ENCODE results near the gene MMP2.

The MMP2 gene

GRCh38 chr16:55439101-55439690, 39.8 kb upstream of the MMP2 start:
- Histone ChIP-seq H3K27me3 (ENCODE audit: insufficient read depth, low read length) (no peaks in the 10 kb centered on the region), H4K91ac (ENCODE audit: low read depth, low read length) (no peak overlapping the region), H3K4me2 (ENCODE audit: low read length) (no peak overlapping the region), H2AK5ac (ENCODE audit: low read length) (no peak overlapping the region), H2BK120ac (ENCODE audit: insufficient read depth, low read length, poor library complexity) (no peak overlapping the region), H4K8ac (ENCODE audit: low read depth, low read length) (no peak overlapping the region), H2AFZ (ENCODE audit: insufficient read depth, low read length, poor library complexity) (no peak overlapping the region), H2BK12ac (ENCODE audit: low read length) (no peak overlapping the region), H3K4ac (ENCODE audit: low read depth, low read length) (no peak overlapping the region), H3K27ac (ENCODE audit: low read depth, low read length) (no peak overlapping the region), H3K36me3 (ENCODE audit: control insufficient read depth in 1 of 2, insufficient read depth in 2 of 2, low read length in 2 of 2) (no peaks in the 10 kb centered on the region), H3K9me3 (ENCODE audit: insufficient read depth, low read depth, low read length) (no peaks in the 10 kb centered on the region), H2BK5ac (ENCODE audit: low read depth, low read length, poor library complexity) (no peak overlapping the region), H3K79me1 (ENCODE audit: low read length) (no peaks in the 10 kb centered on the region), H3K4me1 (ENCODE audit: control insufficient read depth in 1 of 2, insufficient read depth in 2 of 2, low read length in 2 of 2) (no peaks in the 10 kb centered on the region), H3K23ac (ENCODE audit: low read length) (no peak overlapping the region), H3K14ac (ENCODE audit: low read length) (no peak overlapping the region), H3K4me3 (ENCODE audit: low read depth, low read length) (no peak overlapping the region), H3K18ac (ENCODE audit: low read length) (no peak overlapping the region), H3K79me2 (ENCODE audit: control insufficient read depth, insufficient read depth, low read length, poor library complexity) (no peaks in the 10 kb centered on the region), H3K9ac (ENCODE audit: low read length) (no peak overlapping the region), H4K12ac (ENCODE audit: low read depth, low read length) (no peak overlapping the region)
- no peak for DNase-seq
- no CpG with 5 or more reads among the region's 6 CpGs for WGBS (ENCODE audit: extremely low coverage, insufficient coverage, insufficient read length)

- Histone ChIP-seq H3K9ac (ENCODE audit: low read length) (no peak overlapping the region), H2AFZ (ENCODE audit: insufficient read depth, low read length, poor library complexity) (no peak overlapping the region), H2BK12ac (ENCODE audit: low read length) (no peak overlapping the region), H4K8ac (ENCODE audit: low read depth, low read length) (no peak overlapping the region), H3K4me1 (ENCODE audit: control insufficient read depth in 1 of 2, insufficient read depth in 2 of 2, low read length in 2 of 2) (peaks cover 0 to 3% of the 10 kb centered on the region in 2 experiments), H3K79me2 (ENCODE audit: control insufficient read depth, insufficient read depth, low read length, poor library complexity) (no peaks in the 10 kb centered on the region), H2BK5ac (ENCODE audit: low read depth, low read length, poor library complexity) (no peak overlapping the region), H4K91ac (ENCODE audit: low read depth, low read length) (no peak overlapping the region), H3K23ac (ENCODE audit: low read length) (peak overlapping the region; percentile 6), H3K4me3 (ENCODE audit: low read depth, low read length) (no peak overlapping the region), H3K79me1 (ENCODE audit: low read length) (no peaks in the 10 kb centered on the region), H3K27me3 (ENCODE audit: insufficient read depth, low read length) (no peaks in the 10 kb centered on the region), H3K18ac (ENCODE audit: low read length) (no peak overlapping the region), H3K27ac (ENCODE audit: low read depth, low read length) (no peak overlapping the region), H3K4ac (ENCODE audit: low read depth, low read length) (no peak overlapping the region), H4K12ac (ENCODE audit: low read depth, low read length) (no peak overlapping the region), H2BK120ac (ENCODE audit: insufficient read depth, low read length, poor library complexity) (no peak overlapping the region), H2AK5ac (ENCODE audit: low read length) (no peak overlapping the region), H3K14ac (ENCODE audit: low read length) (no peak overlapping the region), H3K36me3 (ENCODE audit: control insufficient read depth in 1 of 2, insufficient read depth in 2 of 2, low read length in 2 of 2) (no peaks in the 10 kb centered on the region), H3K9me3 (ENCODE audit: insufficient read depth, low read depth, low read length) (no peaks in the 10 kb centered on the region), H3K4me2 (ENCODE audit: low read length) (no peak overlapping the region)
- WGBS (ENCODE audit: extremely low coverage, insufficient coverage, insufficient read length): 67% methylated on average over 3 of the region's 11 CpGs
- DNase-seq: no peak
These were observed 35.3 kb upstream of the MMP2 start for GRCh38 chr16:55443434-55444346.

- H3K18ac ChIP-seq (ENCODE audit: low read length): no peak overlapping the region
- H3K4me3 ChIP-seq (ENCODE audit: low read depth, low read length): no peak overlapping the region
- H4K12ac ChIP-seq (ENCODE audit: low read depth, low read length): no peak overlapping the region
- H3K27ac ChIP-seq (ENCODE audit: low read depth, low read length): no peak overlapping the region
- DNase-seq: peak; percentile 32 to 45
- H3K79me1 ChIP-seq (ENCODE audit: low read length): no peaks in the 10 kb centered on the region
- no peak overlapping the region for H3K23ac ChIP-seq (ENCODE audit: low read length)
- H3K4me2 ChIP-seq (ENCODE audit: low read length): no peak overlapping the region
- no peak overlapping the region for H2BK120ac ChIP-seq (ENCODE audit: insufficient read depth, low read length, poor library complexity)
- H2AFZ ChIP-seq (ENCODE audit: insufficient read depth, low read length, poor library complexity): no peak overlapping the region
- peaks cover 0 to 3% of the 10 kb centered on the region in 2 experiments for H3K4me1 ChIP-seq (ENCODE audit: control insufficient read depth in 1 of 2, insufficient read depth in 2 of 2, low read length in 2 of 2)
- no peak overlapping the region for H2BK12ac ChIP-seq (ENCODE audit: low read length)
- H2BK5ac ChIP-seq (ENCODE audit: low read depth, low read length, poor library complexity): no peak overlapping the region
- no peak overlapping the region for H3K9ac ChIP-seq (ENCODE audit: low read length)
- H2AK5ac ChIP-seq (ENCODE audit: low read length): no peak overlapping the region
- no peaks in the 10 kb centered on the region for H3K79me2 ChIP-seq (ENCODE audit: control insufficient read depth, insufficient read depth, low read length, poor library complexity)
- WGBS (ENCODE audit: extremely low coverage, insufficient coverage, insufficient read length): no CpG with 5 or more reads among the region's 8 CpGs
- H3K27me3 ChIP-seq (ENCODE audit: insufficient read depth, low read length): no peaks in the 10 kb centered on the region
- H3K4ac ChIP-seq (ENCODE audit: low read depth, low read length): no peak overlapping the region
- H3K36me3 ChIP-seq (ENCODE audit: control insufficient read depth in 1 of 2, insufficient read depth in 2 of 2, low read length in 2 of 2): no peaks in the 10 kb centered on the region
- no peak overlapping the region for H4K91ac ChIP-seq (ENCODE audit: low read depth, low read length)
- H4K8ac ChIP-seq (ENCODE audit: low read depth, low read length): no peak overlapping the region
- H3K14ac ChIP-seq (ENCODE audit: low read length): no peak overlapping the region
- no peaks in the 10 kb centered on the region for H3K9me3 ChIP-seq (ENCODE audit: insufficient read depth, low read depth, low read length)
These were observed 34.1 kb upstream of the MMP2 start for GRCh38 chr16:55444754-55445485.

- no peak overlapping the region for H4K91ac ChIP-seq (ENCODE audit: low read depth, low read length)
These were observed 31.8 kb upstream of the MMP2 start for GRCh38 chr16:55447231-55447630.

More at GRCh38 chr16:55447231-55447630, 31.8 kb upstream of the MMP2 start:
- Histone ChIP-seq H4K8ac (ENCODE audit: low read depth, low read length) (no peak overlapping the region), H2AFZ (ENCODE audit: insufficient read depth, low read length, poor library complexity) (no peak overlapping the region), H3K9ac (ENCODE audit: low read length) (peak overlapping the region; percentile 55), H3K27me3 (ENCODE audit: insufficient read depth, low read length) (no peaks in the 10 kb centered on the region), H3K14ac (ENCODE audit: low read length) (no peak overlapping the region), H2AK5ac (ENCODE audit: low read length) (no peak overlapping the region), H3K9me3 (ENCODE audit: insufficient read depth, low read depth, low read length) (no peaks in the 10 kb centered on the region), H4K12ac (ENCODE audit: low read depth, low read length) (no peak overlapping the region), H2BK12ac (ENCODE audit: low read length) (no peak overlapping the region), H3K79me2 (ENCODE audit: control insufficient read depth, insufficient read depth, low read length, poor library complexity) (no peaks in the 10 kb centered on the region), H3K27ac (ENCODE audit: low read depth, low read length) (no peak overlapping the region), H3K79me1 (ENCODE audit: low read length) (no peaks in the 10 kb centered on the region), H3K4ac (ENCODE audit: low read depth, low read length) (no peak overlapping the region), H3K4me1 (ENCODE audit: control insufficient read depth in 1 of 2, insufficient read depth in 2 of 2, low read length in 2 of 2) (peaks cover 0 to 3% of the 10 kb centered on the region in 2 experiments), H2BK5ac (ENCODE audit: low read depth, low read length, poor library complexity) (no peak overlapping the region), H3K23ac (ENCODE audit: low read length) (no peak overlapping the region), H3K18ac (ENCODE audit: low read length) (no peak overlapping the region), H3K4me3 (ENCODE audit: low read depth, low read length) (no peak overlapping the region), H3K4me2 (ENCODE audit: low read length) (no peak overlapping the region), H3K36me3 (ENCODE audit: control insufficient read depth in 1 of 2, insufficient read depth in 2 of 2, low read length in 2 of 2) (no peaks in the 10 kb centered on the region), H2BK120ac (ENCODE audit: insufficient read depth, low read length, poor library complexity) (no peak overlapping the region)
- no peak for DNase-seq
- no CpG with 5 or more reads among the region's 12 CpGs for WGBS (ENCODE audit: extremely low coverage, insufficient coverage, insufficient read length)
